GM04504 (cell line): ENCODE measurements around the gene PHTF2.
A peak's percentile ranks its signal among the peaks of the same experiment; 100 is the strongest.

Experiments
- DNase-seq: peaks from one replicate; pipeline ENCODE4 v3.0.0-alpha.2; 2012; ENCODE audit warnings: low read depth

The PHTF2 gene

GRCh38 chr7:77877791-77878190, 79.2 kb downstream of the PHTF2 start:
- DNase-seq: no peak

GRCh38 chr7:77878500-77878899, 79.9 kb downstream of the PHTF2 start:
- no peak for DNase-seq

- no peak for DNase-seq
These were observed 80.7 kb downstream of the PHTF2 start for GRCh38 chr7:77879272-77879671.

- no peak for DNase-seq
These were observed 83.3 kb downstream of the PHTF2 start for GRCh38 chr7:77881871-77882270.

GRCh38 chr7:77885155-77885554, 86.6 kb downstream of the PHTF2 start:
- no peak for DNase-seq

GRCh38 chr7:77887567-77887966, 89.0 kb downstream of the PHTF2 start:
- peak; percentile 64 for DNase-seq

- no peak for DNase-seq
These were observed 90.4 kb downstream of the PHTF2 start for GRCh38 chr7:77888998-77889397.

GRCh38 chr7:77893813-77894212, 95.2 kb downstream of the PHTF2 start:
- DNase-seq: no peak

GRCh38 chr7:77894574-77895091, 96.1 kb downstream of the PHTF2 start:
- DNase-seq: no peak

GRCh38 chr7:77895905-77896304, 97.3 kb downstream of the PHTF2 start:
- DNase-seq: no peak

- no peak for DNase-seq
These were observed 98.5 kb downstream of the PHTF2 start for GRCh38 chr7:77897004-77897547.

- DNase-seq: no peak
These were observed 100.9 kb downstream of the PHTF2 start for GRCh38 chr7:77899516-77899915.

GRCh38 chr7:77903597-77903996, 105.0 kb downstream of the PHTF2 start:
- DNase-seq: peak; percentile 5

GRCh38 chr7:77904252-77904651, 105.7 kb downstream of the PHTF2 start:
- no peak for DNase-seq

GRCh38 chr7:77907281-77907680, 108.7 kb downstream of the PHTF2 start:
- no peak for DNase-seq

GRCh38 chr7:77908664-77909063, 110.1 kb downstream of the PHTF2 start:
- no peak for DNase-seq

- no peak for DNase-seq
These were observed 111.6 kb downstream of the PHTF2 start for GRCh38 chr7:77910124-77910523.

- no peak for DNase-seq
These were observed 113.7 kb downstream of the PHTF2 start for GRCh38 chr7:77912293-77912692.

- DNase-seq: no peak
These were observed 115.5 kb downstream of the PHTF2 start for GRCh38 chr7:77913977-77914607.

- no peak for DNase-seq
These were observed 119.1 kb downstream of the PHTF2 start for GRCh38 chr7:77917500-77918262.

- no peak for DNase-seq
These were observed 120.1 kb downstream of the PHTF2 start for GRCh38 chr7:77918676-77919075.

GRCh38 chr7:77923419-77923818, 124.8 kb downstream of the PHTF2 start:
- DNase-seq: no peak

- DNase-seq: no peak
These were observed 131.9 kb downstream of the PHTF2 start for GRCh38 chr7:77930496-77930895.
